Karpas-422 (cell line): ENCODE results near the gene FCHSD2. TPM values are rescaled to one million over a fixed set of nuclear protein-coding genes. Genes with fewer than 3 reads are reported as not detected.

Source experiments
- DNase-seq: peaks from one replicate; pipeline ENCODE4 v3.0.0-alpha.2; 2015
- H2AFZ ChIP-seq: fragments of 200-600 bp; sonication (generic); 2 replicates; pipeline ENCODE4 v1.6.1; 2014; ENCODE audit warnings: antibody characterized with exemption, low read length, mixed read lengths
- H3K27ac ChIP-seq: fragments of 200-600 bp; sonication (generic); 2 replicates; pipeline ENCODE4 v1.5.1; 2014; ENCODE audit warnings: mild to moderate bottlenecking, low read length, moderate library complexity
- H3K27me3 ChIP-seq: fragments of 200-600 bp; sonication (generic); 2 replicates; pipeline ENCODE4 v1.6.1; 2014; ENCODE audit warnings: low read length, mixed read lengths
- H3K36me3 ChIP-seq: fragments of 200-600 bp; sonication (generic); 2 replicates; pipeline ENCODE4 v1.6.1; 2014; ENCODE audit warnings: low read length, mixed read lengths; ENCODE audit not compliant: insufficient read depth
- H3K4me1 ChIP-seq: fragments of 200-600 bp; sonication (generic); 2 replicates; pipeline ENCODE4 v1.6.1; 2014; ENCODE audit warnings: mild to moderate bottlenecking, low read length, mixed read lengths
- H3K4me2 ChIP-seq: fragments of 200-600 bp; sonication (generic); 2 replicates; pipeline ENCODE4 v1.6.1; 2014; ENCODE audit warnings: low read length, low read depth, mild to moderate bottlenecking; ENCODE audit not compliant: poor library complexity, severe bottlenecking
- H3K4me3 ChIP-seq: fragments of 200-600 bp; sonication (generic); 2 replicates; pipeline ENCODE4 v1.5.1; 2014; ENCODE audit warnings: mild to moderate bottlenecking, antibody characterized with exemption, low read length, mixed read lengths
- H3K79me2 ChIP-seq: fragments of 200-600 bp; sonication (generic); 2 replicates; pipeline ENCODE4 v1.6.1; 2014; ENCODE audit warnings: mild to moderate bottlenecking, low read length, mixed read lengths
- H3K9ac ChIP-seq: fragments of 200-600 bp; sonication (generic); 2 replicates; pipeline ENCODE4 v1.6.0; 2014; ENCODE audit warnings: low read length
- H3K9me2 ChIP-seq: fragments of 200-600 bp; sonication (generic), shearing (Covaris generic); replicated peaks from 2 replicates; pipeline ENCODE4 v1.6.0; 2014; ENCODE audit warnings: mild to moderate bottlenecking, low read length, moderate library complexity; ENCODE audit not compliant: insufficient read depth
- H3K9me3 ChIP-seq: fragments of 300-700, 200-600 bp; sonication (generic); 2 replicates; pipeline ENCODE4 v1.6.1; 2014; ENCODE audit warnings: low read length, mixed read lengths
- H4K20me1 ChIP-seq: fragments of 200-600 bp; sonication (generic); 2 replicates; pipeline ENCODE4 v1.6.1; 2014; ENCODE audit warnings: mild to moderate bottlenecking, antibody characterized with exemption, low read length, low read depth; ENCODE audit not compliant: insufficient read depth
- total RNA-seq: library from RNA; depleted of rRNA; stranded (reverse); fragments of >200 nt; shearing (Covaris generic); gene quantifications from 2 replicates; pipeline ENCODE4 v1.2.3, GENCODE V29; 2014; ENCODE audit warnings: low replicate concordance

The FCHSD2 gene
- total RNA-seq, 1 experiment from 2014 or later, result 48.2 TPM

DNA sequence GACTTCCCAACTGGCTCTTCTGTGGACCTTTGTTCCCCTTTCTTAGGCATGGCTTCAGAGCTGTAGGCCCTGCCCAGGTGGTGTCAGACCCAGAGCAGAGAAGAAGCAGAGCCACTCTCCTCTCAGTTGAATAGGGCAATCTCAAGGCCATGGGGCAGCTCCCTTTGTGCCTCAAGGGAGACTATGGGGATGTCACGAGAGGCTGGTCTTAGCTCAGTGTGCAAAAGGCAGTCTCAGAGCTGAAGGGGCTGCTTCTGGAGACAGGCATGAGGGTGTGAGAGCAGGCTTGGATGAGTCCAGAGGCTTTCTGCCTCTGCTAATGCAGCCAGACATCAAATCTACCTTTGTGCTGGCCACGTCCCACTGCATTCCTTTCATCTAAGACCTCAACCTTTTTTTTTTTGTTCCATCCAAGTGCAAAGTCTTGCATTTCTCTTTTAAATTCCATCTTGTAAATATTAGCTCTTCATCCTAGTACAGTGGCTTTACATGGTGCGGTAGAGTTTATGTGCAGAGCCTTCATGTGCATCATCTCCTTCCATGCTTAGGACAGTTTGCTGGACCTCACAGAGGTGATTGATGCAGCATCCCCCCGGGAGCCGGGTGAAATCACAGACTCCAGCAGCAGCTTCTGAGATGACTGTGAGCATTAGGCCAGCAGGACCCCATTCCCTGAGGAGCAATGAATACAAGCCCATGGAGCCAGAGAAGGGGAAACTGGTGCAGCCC lies 34.2 kb upstream of the FCHSD2 start:
- H3K4me1 ChIP-seq, result peaks cover 32% of the 10 kb centered on the region
- no peaks in the 10 kb centered on the region for H3K27me3 ChIP-seq
- peak overlapping the region; percentile 31; the same call in 1 of the 2 replicates for H2AFZ ChIP-seq
- no peak overlapping the region for H3K4me3 ChIP-seq
- H3K27ac ChIP-seq, result peak overlapping the region; percentile 88
- H3K79me2 ChIP-seq, result no peaks in the 10 kb centered on the region
- H3K9me3 ChIP-seq, result no peaks in the 10 kb centered on the region
- H3K9me2 ChIP-seq, result no peaks in the 10 kb centered on the region
- H3K9ac ChIP-seq, result peak overlapping the region; percentile 61
- DNase-seq, result peak; percentile 83
- no peaks in the 10 kb centered on the region for H3K36me3 ChIP-seq
- no peaks in the 10 kb centered on the region for H4K20me1 ChIP-seq
- peak overlapping the region; percentile 43 for H3K4me2 ChIP-seq

- Histone ChIP-seq H3K9me2 (no peaks in the 10 kb centered on the region), H3K27ac (peak overlapping the region; percentile 88), H3K36me3 (no peaks in the 10 kb centered on the region), H3K4me1 (peaks cover 37% of the 10 kb centered on the region), H3K27me3 (no peaks in the 10 kb centered on the region), H3K4me2 (peak overlapping the region; percentile 43), H3K9ac (peak overlapping the region; percentile 61), H3K79me2 (no peaks in the 10 kb centered on the region), H2AFZ (peak overlapping the region; percentile 31; the same call in 1 of the 2 replicates), H4K20me1 (no peaks in the 10 kb centered on the region), H3K4me3 (no peak overlapping the region), H3K9me3 (no peaks in the 10 kb centered on the region)
- no peak for DNase-seq
These were observed 33.5 kb upstream of the FCHSD2 start for GRCh38 chr11:73175551-73176144.

DNA sequence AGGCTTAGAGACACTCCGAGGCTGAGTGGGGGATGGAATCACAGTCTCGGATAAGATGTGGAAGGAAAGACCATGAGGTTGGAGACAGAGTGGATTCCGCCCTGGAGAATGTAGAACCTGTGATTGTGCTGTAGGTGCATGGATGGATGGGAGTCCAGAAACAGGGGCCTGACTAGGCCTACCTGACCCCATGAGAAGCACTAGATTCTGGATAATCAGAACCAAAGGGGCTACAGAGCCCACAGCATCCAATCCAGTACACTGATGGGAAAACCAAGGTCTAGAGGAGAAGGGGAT lies 32.3 kb upstream of the FCHSD2 start:
- no peaks in the 10 kb centered on the region for H3K79me2 ChIP-seq
- H3K27ac ChIP-seq, result no peak overlapping the region
- no peak overlapping the region for H3K4me3 ChIP-seq
- DNase-seq, result no peak
- no peaks in the 10 kb centered on the region for H3K9me2 ChIP-seq
- peaks cover 46% of the 10 kb centered on the region for H3K4me1 ChIP-seq
- no peaks in the 10 kb centered on the region for H3K27me3 ChIP-seq
- H4K20me1 ChIP-seq, result no peaks in the 10 kb centered on the region
- no peak overlapping the region for H3K9ac ChIP-seq
- H2AFZ ChIP-seq, result no peak overlapping the region
- H3K9me3 ChIP-seq, result no peaks in the 10 kb centered on the region
- no peaks in the 10 kb centered on the region for H3K36me3 ChIP-seq
- no peak overlapping the region for H3K4me2 ChIP-seq

DNA sequence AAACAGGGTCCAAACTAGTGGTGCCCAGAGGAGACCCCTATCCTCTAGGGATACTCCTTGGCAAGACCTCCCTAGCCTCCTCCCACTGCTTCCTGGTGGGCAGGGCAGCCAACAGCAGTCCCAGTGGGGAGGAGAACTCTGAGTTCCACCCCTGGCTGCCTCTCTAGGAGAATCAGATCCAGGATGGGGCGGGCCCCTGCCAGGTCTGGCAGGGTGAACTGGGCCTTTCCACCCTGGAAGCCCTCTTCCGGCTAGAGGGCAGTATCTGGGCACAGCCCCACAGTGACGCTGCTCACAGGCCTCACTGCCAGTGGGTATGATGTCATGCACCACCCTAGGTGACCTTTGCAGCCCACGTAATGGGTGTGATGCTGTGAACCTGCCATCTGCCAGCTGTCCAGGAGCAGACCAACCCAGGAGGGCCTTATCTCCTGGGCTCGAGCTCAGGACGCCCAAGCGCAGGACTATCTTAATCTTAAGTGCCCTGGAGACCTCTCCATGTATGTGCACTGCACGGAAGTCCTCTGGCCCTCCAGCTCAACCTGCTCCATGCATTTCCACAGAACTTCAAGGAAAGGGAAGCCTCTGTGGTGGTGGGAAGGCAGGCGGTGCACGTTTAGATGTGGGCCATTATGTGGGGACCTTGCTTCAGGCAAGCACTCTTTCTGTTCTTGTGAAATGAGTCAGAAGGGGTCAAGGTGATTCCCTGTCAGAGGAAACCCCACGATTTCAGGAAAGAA lies 31.8 kb upstream of the FCHSD2 start:
- Histone ChIP-seq H3K9me3 (no peaks in the 10 kb centered on the region), H2AFZ (no peak overlapping the region), H3K4me3 (no peak overlapping the region), H3K4me1 (peaks cover 51% of the 10 kb centered on the region), H4K20me1 (no peaks in the 10 kb centered on the region), H3K9ac (no peak overlapping the region), H3K27ac (peak overlapping the region; percentile 14; the same call in 1 of the 2 replicates), H3K4me2 (no peak overlapping the region), H3K79me2 (no peaks in the 10 kb centered on the region), H3K9me2 (no peaks in the 10 kb centered on the region), H3K36me3 (no peaks in the 10 kb centered on the region), H3K27me3 (no peaks in the 10 kb centered on the region)
- DNase-seq, result no peak

DNA sequence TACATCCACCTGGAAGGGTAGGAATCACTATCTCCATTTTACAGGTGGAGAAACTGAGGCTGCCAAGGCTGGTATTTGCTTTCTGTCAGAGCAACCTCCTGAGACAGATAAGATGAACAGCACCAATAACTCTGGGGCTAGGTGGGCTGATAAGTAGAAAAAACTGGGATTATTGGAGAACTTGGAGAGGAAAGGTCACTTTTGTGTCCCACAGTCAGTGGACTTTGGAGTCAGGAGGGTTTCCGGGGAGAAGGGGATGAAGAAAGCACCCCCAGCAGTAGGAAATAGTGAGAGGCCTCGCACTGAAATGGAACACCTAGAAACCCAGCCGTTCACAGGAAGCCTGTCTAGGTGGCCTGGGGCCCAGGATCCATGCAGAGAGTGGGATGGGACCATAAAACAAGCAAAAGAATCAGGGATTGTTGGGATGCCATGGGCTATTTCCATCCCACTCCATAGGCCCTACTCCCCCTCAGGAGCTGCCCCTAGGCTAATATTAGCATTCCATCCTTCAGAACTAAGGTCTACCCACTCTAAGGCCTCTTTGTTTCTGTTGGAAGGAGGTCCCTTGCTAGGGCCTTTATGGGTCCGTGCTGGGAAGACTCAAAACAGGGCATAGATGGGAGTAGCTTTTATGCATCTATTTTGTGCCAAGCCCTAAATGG lies 31.0 kb upstream of the FCHSD2 start:
- Histone ChIP-seq H4K20me1 (no peaks in the 10 kb centered on the region), H3K9me3 (no peaks in the 10 kb centered on the region), H3K9me2 (no peaks in the 10 kb centered on the region), H3K4me3 (no peak overlapping the region), H2AFZ (no peak overlapping the region), H3K27me3 (no peaks in the 10 kb centered on the region), H3K36me3 (no peaks in the 10 kb centered on the region), H3K9ac (no peak overlapping the region), H3K4me2 (no peak overlapping the region), H3K79me2 (no peaks in the 10 kb centered on the region), H3K27ac (peak overlapping the region; percentile 14; the same call in 1 of the 2 replicates), H3K4me1 (peaks cover 52% of the 10 kb centered on the region)
- no peak for DNase-seq

DNA sequence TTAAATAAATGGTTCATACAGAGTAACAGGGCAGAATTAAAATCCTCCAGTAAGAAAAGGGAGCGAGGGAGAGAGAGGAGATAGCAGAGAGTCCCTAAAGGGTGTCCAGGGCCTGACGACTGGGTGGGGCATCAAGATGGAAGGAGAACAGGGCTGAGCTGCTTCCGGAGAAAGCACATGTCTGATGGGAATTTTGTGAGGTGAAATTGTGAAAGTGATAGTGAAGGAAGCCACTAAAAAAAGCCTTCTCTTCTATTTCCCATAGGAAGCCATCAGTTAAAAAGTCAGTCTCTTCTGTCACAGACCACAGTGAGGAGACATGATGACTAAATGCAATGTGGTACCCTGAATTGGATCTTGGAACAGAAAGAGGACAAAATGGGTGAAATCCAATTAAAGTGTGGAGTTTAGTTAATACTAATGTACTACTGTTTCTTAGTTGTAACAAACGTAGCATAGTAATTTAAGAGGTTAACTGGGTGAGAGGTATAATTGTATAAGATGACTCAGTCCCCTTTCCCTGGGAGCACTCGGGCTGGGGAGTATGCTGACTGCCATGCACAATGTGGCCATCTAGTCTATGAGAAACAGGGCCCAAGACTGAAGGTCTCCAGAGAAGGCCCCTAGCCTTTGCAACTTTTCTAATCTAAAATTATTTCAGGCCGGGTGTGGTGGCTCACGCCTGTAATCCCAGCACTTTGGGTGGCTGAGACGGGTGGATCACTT lies 29.5 kb upstream of the FCHSD2 start:
- H3K9ac ChIP-seq, result no peak overlapping the region
- no peaks in the 10 kb centered on the region for H3K36me3 ChIP-seq
- no peaks in the 10 kb centered on the region for H3K9me3 ChIP-seq
- H2AFZ ChIP-seq, result no peak overlapping the region
- H3K9me2 ChIP-seq, result no peaks in the 10 kb centered on the region
- peak overlapping the region; percentile 28 for H3K27ac ChIP-seq
- peaks cover 45% of the 10 kb centered on the region for H3K4me1 ChIP-seq
- H3K79me2 ChIP-seq, result no peaks in the 10 kb centered on the region
- H4K20me1 ChIP-seq, result no peaks in the 10 kb centered on the region
- H3K27me3 ChIP-seq, result no peaks in the 10 kb centered on the region
- no peak overlapping the region for H3K4me2 ChIP-seq
- no peak overlapping the region for H3K4me3 ChIP-seq
- no peak for DNase-seq

- Histone ChIP-seq H3K9me2 (no peaks in the 10 kb centered on the region), H3K27me3 (no peaks in the 10 kb centered on the region), H3K36me3 (no peaks in the 10 kb centered on the region), H4K20me1 (no peaks in the 10 kb centered on the region), H3K79me2 (no peaks in the 10 kb centered on the region), H3K9ac (no peak overlapping the region), H3K4me1 (peaks cover 44% of the 10 kb centered on the region), H3K9me3 (no peaks in the 10 kb centered on the region), H3K4me2 (no peak overlapping the region), H2AFZ (no peak overlapping the region), H3K27ac (0 out of 2 replicates have a peak overlapping the region, but pooled peaks have one; percentile 30), H3K4me3 (no peak overlapping the region)
- no peak for DNase-seq
These were observed 28.0 kb upstream of the FCHSD2 start for GRCh38 chr11:73170140-73170539.
